Liver (tissue), 9 donors: ENCODE data around the gene AKAP12. TPM values are rescaled to one million over a fixed set of nuclear protein-coding genes. Genes with fewer than 3 reads are reported as not detected.

Source experiments
- DNase-seq: peaks from one replicate; pipeline ENCODE4 v3.0.0-alpha.2; 2017; ENCODE audit warnings: low spot score
- H3K27ac ChIP-seq, 2 donors: one replicate each; pipeline ENCODE4 v1.7.0; 2013; ENCODE audit warnings: inconsistent platforms in 2 of 2, low read length in 2 of 2, control low read depth in 1 of 2, low read depth in 1 of 2, mild to moderate bottlenecking in 1 of 2
- H3K27me3 ChIP-seq, 4 donors: one replicate each; pipeline versions ENCODE4 v1.6.1 to v1.7.0; 2013; ENCODE audit warnings: low read length in 3 of 4, inconsistent platforms in 1 of 4, mild to moderate bottlenecking in 1 of 4, moderate library complexity in 1 of 4; ENCODE audit not compliant: control insufficient read depth in 4 of 4, insufficient read depth in 4 of 4
- H3K36me3 ChIP-seq, 4 donors: one replicate each; pipeline versions ENCODE4 v1.6.1 to v1.7.0; 2013; ENCODE audit warnings: low read length in 3 of 4, mild to moderate bottlenecking in 3 of 4, low read depth in 1 of 4, moderate library complexity in 1 of 4; ENCODE audit not compliant: control insufficient read depth in 4 of 4, insufficient read depth in 3 of 4
- H3K4me1 ChIP-seq, 4 donors: one replicate each; pipeline versions ENCODE4 v1.6.1 to v1.7.0; 2013; ENCODE audit warnings: low read length in 3 of 4, mild to moderate bottlenecking in 3 of 4, moderate library complexity in 1 of 4; ENCODE audit not compliant: control insufficient read depth in 4 of 4, insufficient read depth in 4 of 4
- H3K4me3 ChIP-seq, 3 donors: one replicate each; pipeline versions ENCODE4 v1.6.1 to v1.7.0; 2013; ENCODE audit warnings: low read length in 3 of 3, control low read depth in 1 of 3, low read depth in 1 of 3, mild to moderate bottlenecking in 1 of 3
- H3K9ac ChIP-seq, 2 donors: one replicate each; pipeline ENCODE4 v1.7.0; 2013; ENCODE audit warnings: low read length in 2 of 2, mild to moderate bottlenecking in 2 of 2, moderate library complexity in 2 of 2, control low read depth in 1 of 2, low read depth in 1 of 2
- H3K9me3 ChIP-seq, 4 donors: one replicate each; pipeline versions ENCODE4 v1.6.1 to v1.7.0; 2013; ENCODE audit warnings: low read length in 3 of 4; ENCODE audit not compliant: control insufficient read depth in 4 of 4
- CTCF ChIP-seq: fragments of 150-350 bp; IDR thresholded peaks from 2 replicates; pipeline ENCODE4 v1.5.1; 2017; ENCODE audit warnings: improper control_type of control experiment, low read depth, low read length; ENCODE audit not compliant: missing input control
- EGR1 ChIP-seq, 2 donors: IDR thresholded peaks; 2 replicates each; pipeline ENCODE4 v1.6.1; 2016 to 2018; ENCODE audit warnings: antibody characterized with exemption in 2 of 2, low read depth in 2 of 2
- FOXA1 ChIP-seq: IDR thresholded peaks from 2 replicates; pipeline ENCODE4 v1.6.1; 2016; ENCODE audit warnings: antibody characterized with exemption
- FOXA2 ChIP-seq: IDR thresholded peaks from 2 replicates; pipeline ENCODE4 v1.6.1; 2016; ENCODE audit warnings: antibody characterized with exemption
- GABPA ChIP-seq, 2 donors: IDR thresholded peaks in 1 of 2; conservative IDR thresholded peaks in 1 of 2; 2 replicates each; pipeline ENCODE4 v1.6.1; 2016; ENCODE audit warnings: antibody characterized with exemption in 2 of 2, mild to moderate bottlenecking in 1 of 2, moderate library complexity in 1 of 2
- HNF4A ChIP-seq, 2 donors: conservative IDR thresholded peaks; 2 replicates each; pipeline ENCODE4 v1.6.1; 2016; ENCODE audit warnings: antibody characterized with exemption in 2 of 2, mild to moderate bottlenecking in 2 of 2
- HNF4G ChIP-seq: IDR thresholded peaks from 2 replicates; pipeline ENCODE4 v1.6.1; 2016; ENCODE audit warnings: antibody characterized with exemption
- JUND ChIP-seq, 2 donors: IDR thresholded peaks; 2 replicates each; pipeline ENCODE4 v1.6.1; 2016; ENCODE audit warnings: antibody characterized with exemption in 2 of 2
- NR2F2 ChIP-seq: IDR thresholded peaks from 2 replicates; pipeline ENCODE4 v1.6.1; 2016; ENCODE audit warnings: antibody characterized with exemption
- RAD21 ChIP-seq, 2 donors: IDR thresholded peaks; 2 replicates each; pipeline ENCODE4 v1.6.1; 2016; ENCODE audit warnings: antibody characterized with exemption in 2 of 2, mild to moderate bottlenecking in 2 of 2
- REST ChIP-seq: IDR thresholded peaks from 2 replicates; pipeline ENCODE4 v1.6.1; 2016; ENCODE audit warnings: antibody characterized with exemption, mild to moderate bottlenecking
- RXRA ChIP-seq, 2 donors: IDR thresholded peaks; 2 replicates each; pipeline ENCODE4 v1.6.1; 2017 to 2018; ENCODE audit warnings: antibody characterized with exemption in 2 of 2, mild to moderate bottlenecking in 1 of 2
- SP1 ChIP-seq: IDR thresholded peaks from 2 replicates; pipeline ENCODE4 v1.6.1; 2018; ENCODE audit warnings: antibody characterized with exemption, mild to moderate bottlenecking
- TAF1 ChIP-seq: conservative IDR thresholded peaks from 2 replicates; pipeline ENCODE4 v1.6.1; 2016; ENCODE audit warnings: antibody characterized with exemption, mild to moderate bottlenecking
- YY1 ChIP-seq: IDR thresholded peaks from 2 replicates; pipeline ENCODE4 v1.6.1; 2016; ENCODE audit warnings: antibody characterized with exemption, mild to moderate bottlenecking
- ZBTB33 ChIP-seq: IDR thresholded peaks from 2 replicates; pipeline ENCODE4 v1.6.1; 2016; ENCODE audit warnings: antibody characterized with exemption
- WGBS: extraction: QIAGEN DNeasy Blood & Tissue Kit; methylation state at CpG from one replicate; pipeline ENCODE4 v1.1.7; 2013; 5-methylcytosine and 5-hydroxymethylcytosine counted together
- polyA plus RNA-seq, 2 donors: library from polyadenylated mRNA; stranded (reverse) in 1 of 2; unstranded in 1 of 2; fragments of 200-250 nt in 1 of 2; fragments of >200 nt in 1 of 2; fragmentation: Nextera tagmentation in 1 of 2; extraction: Ambion mirVana in 1 of 2; gene quantifications; one replicate each; pipeline versions ENCODE4 v1.2.1 to v1.2.3, GENCODE V29; 2013 to 2015
- total RNA-seq, 2 donors: library from RNA; depleted of rRNA; stranded (reverse); fragments of >200 nt; gene quantifications; one replicate each; pipeline ENCODE4 v1.2.3, GENCODE V29; 2014
- TF ChIP-seq, protein P1 (sequence below): IDR thresholded peaks from 2 replicates; pipeline ENCODE4 v1.6.1; 2016; ENCODE audit warnings: antibody characterized with exemption
- TF ChIP-seq, protein P2 (sequence below): IDR thresholded peaks from 2 replicates; pipeline ENCODE4 v1.6.1; 2016; ENCODE audit warnings: antibody characterized with exemption
- donor health status: healthy.
- donor health status: healthy.
- donor health status: healthy.
- donor health status: healthy.
- donor health status: healthy.

AKAP12 gene
- total and polyA plus RNA-seq, 4 donors, result 6.7 to 14.8 (median 8.6) TPM

- no peaks in the 10 kb centered on the region for H3K27me3 ChIP-seq
- TF ChIP-seq FOXA2 (no peak), ZBTB33 (no peak), GABPA (IDR thresholded peaks at IDR 0.05 in 1 of 2, conservative IDR thresholded peaks at IDR 0.05 in 1 of 2) (no peak), REST (no peak), YY1 (no peak), SP1 (no peak), TAF1 (no peak), FOXA1 (no peak), CTCF (no peak), HNF4A (conservative IDR thresholded peaks at IDR 0.05) (no peak), NR2F2 (no peak), RXRA (IDR thresholded peaks at IDR 0.05) (no peak), RAD21 (IDR thresholded peaks at IDR 0.05) (no peak), HNF4G (no peak), JUND (IDR thresholded peaks at IDR 0.05) (no peak), EGR1 (IDR thresholded peaks at IDR 0.05; ENCODE audit: low read depth in 2 of 2) (no peak)
- TF ChIP-seq, protein P1, sequence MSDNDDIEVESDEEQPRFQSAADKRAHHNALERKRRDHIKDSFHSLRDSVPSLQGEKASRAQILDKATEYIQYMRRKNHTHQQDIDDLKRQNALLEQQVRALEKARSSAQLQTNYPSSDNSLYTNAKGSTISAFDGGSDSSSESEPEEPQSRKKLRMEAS, result no peak
- TF ChIP-seq, protein P2, sequence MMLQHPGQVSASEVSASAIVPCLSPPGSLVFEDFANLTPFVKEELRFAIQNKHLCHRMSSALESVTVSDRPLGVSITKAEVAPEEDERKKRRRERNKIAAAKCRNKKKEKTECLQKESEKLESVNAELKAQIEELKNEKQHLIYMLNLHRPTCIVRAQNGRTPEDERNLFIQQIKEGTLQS, result no peak
- H3K9me3 ChIP-seq, result no peaks in the 10 kb centered on the region
- H3K4me1 ChIP-seq, result no peaks in the 10 kb centered on the region
- no peak overlapping the region for H3K9ac ChIP-seq
- 90% methylated on average over 3 of the region's 3 CpGs for WGBS
- no peak overlapping the region for H3K27ac ChIP-seq
- H3K4me3 ChIP-seq, result no peak overlapping the region
- no peak for DNase-seq
- H3K36me3 ChIP-seq, result no peaks in the 10 kb centered on the region
Measured at GRCh38 chr6:151228788-151229400, 10.9 kb upstream of the AKAP12 start.
